ENCODE measurements around the gene SH3PXD2B.
"Not testable (repeated sequence)": the region's sequence is repeated elsewhere in the genome, so short reads cannot be mapped to it uniquely, and the experiment has no call there.

The SH3PXD2B gene

GRCh38 chr5:172420235-172420939 lies 33.9 kb downstream of the SH3PXD2B start:
- no peak for DNase-seq (ENCODE audit: low read depth in 3 of 3, low spot score in 1 of 3)

GRCh38 chr5:172418862-172419814 lies 35.2 kb downstream of the SH3PXD2B start:
- DNase-seq (ENCODE audit: low read depth in 3 of 3, low spot score in 1 of 3) = no peak

- DNase-seq (ENCODE audit: low read depth in 3 of 3, low spot score in 1 of 3) = no peak
These were observed 36.2 kb downstream of the SH3PXD2B start for GRCh38 chr5:172417983-172418630.

- no peak for DNase-seq (ENCODE audit: low read depth in 3 of 3, low spot score in 1 of 3)
These were observed 37.0 kb downstream of the SH3PXD2B start for GRCh38 chr5:172417130-172417841.

- DNase-seq (ENCODE audit: low read depth in 3 of 3, low spot score in 1 of 3) = no peak
These were observed 38.7 kb downstream of the SH3PXD2B start for GRCh38 chr5:172415362-172416275.

GRCh38 chr5:172414531-172415361 lies 39.6 kb downstream of the SH3PXD2B start:
- no peak for DNase-seq (ENCODE audit: low read depth in 3 of 3, low spot score in 1 of 3)

GRCh38 chr5:172413601-172414171 lies 40.6 kb downstream of the SH3PXD2B start:
- DNase-seq (ENCODE audit: low read depth in 3 of 3, low spot score in 1 of 3) = no peak

- no peak for DNase-seq (ENCODE audit: low read depth in 3 of 3, low spot score in 1 of 3)
These were observed 41.5 kb downstream of the SH3PXD2B start for GRCh38 chr5:172412724-172413286.

GRCh38 chr5:172411484-172412072 lies 42.7 kb downstream of the SH3PXD2B start:
- DNase-seq (ENCODE audit: low read depth in 3 of 3, low spot score in 1 of 3) = no peak

- no peak for DNase-seq (ENCODE audit: low read depth in 3 of 3, low spot score in 1 of 3)
These were observed 43.5 kb downstream of the SH3PXD2B start for GRCh38 chr5:172410662-172411483.

- DNase-seq (ENCODE audit: low read depth in 3 of 3, low spot score in 1 of 3) = no peak
These were observed 44.2 kb downstream of the SH3PXD2B start for GRCh38 chr5:172410160-172410559.

GRCh38 chr5:172409477-172409876 lies 44.8 kb downstream of the SH3PXD2B start:
- not testable (repeated sequence) for DNase-seq (ENCODE audit: low read depth in 3 of 3, low spot score in 1 of 3)

- no peak for DNase-seq (ENCODE audit: low read depth in 3 of 3, low spot score in 1 of 3)
These were observed 46.5 kb downstream of the SH3PXD2B start for GRCh38 chr5:172407822-172408221.

- DNase-seq (ENCODE audit: low read depth in 3 of 3, low spot score in 1 of 3) = no peak
These were observed 47.1 kb downstream of the SH3PXD2B start for GRCh38 chr5:172407241-172407691.

- DNase-seq (ENCODE audit: low read depth in 3 of 3, low spot score in 1 of 3) = no peak
These were observed 48.9 kb downstream of the SH3PXD2B start for GRCh38 chr5:172405226-172406107.

GRCh38 chr5:172404746-172405145 lies 49.6 kb downstream of the SH3PXD2B start:
- DNase-seq (ENCODE audit: low read depth in 3 of 3, low spot score in 1 of 3) = no peak
